NCI-H2227 (cell line): Measurements from ENCODE around the gene UTP25.

Source experiments
- DNase-seq: peaks from one replicate; lab custom pipeline; 2025; ENCODE audit not compliant: unreplicated experiment; lab: John Stamatoyannopoulos, UW

The UTP25 gene

DNA sequence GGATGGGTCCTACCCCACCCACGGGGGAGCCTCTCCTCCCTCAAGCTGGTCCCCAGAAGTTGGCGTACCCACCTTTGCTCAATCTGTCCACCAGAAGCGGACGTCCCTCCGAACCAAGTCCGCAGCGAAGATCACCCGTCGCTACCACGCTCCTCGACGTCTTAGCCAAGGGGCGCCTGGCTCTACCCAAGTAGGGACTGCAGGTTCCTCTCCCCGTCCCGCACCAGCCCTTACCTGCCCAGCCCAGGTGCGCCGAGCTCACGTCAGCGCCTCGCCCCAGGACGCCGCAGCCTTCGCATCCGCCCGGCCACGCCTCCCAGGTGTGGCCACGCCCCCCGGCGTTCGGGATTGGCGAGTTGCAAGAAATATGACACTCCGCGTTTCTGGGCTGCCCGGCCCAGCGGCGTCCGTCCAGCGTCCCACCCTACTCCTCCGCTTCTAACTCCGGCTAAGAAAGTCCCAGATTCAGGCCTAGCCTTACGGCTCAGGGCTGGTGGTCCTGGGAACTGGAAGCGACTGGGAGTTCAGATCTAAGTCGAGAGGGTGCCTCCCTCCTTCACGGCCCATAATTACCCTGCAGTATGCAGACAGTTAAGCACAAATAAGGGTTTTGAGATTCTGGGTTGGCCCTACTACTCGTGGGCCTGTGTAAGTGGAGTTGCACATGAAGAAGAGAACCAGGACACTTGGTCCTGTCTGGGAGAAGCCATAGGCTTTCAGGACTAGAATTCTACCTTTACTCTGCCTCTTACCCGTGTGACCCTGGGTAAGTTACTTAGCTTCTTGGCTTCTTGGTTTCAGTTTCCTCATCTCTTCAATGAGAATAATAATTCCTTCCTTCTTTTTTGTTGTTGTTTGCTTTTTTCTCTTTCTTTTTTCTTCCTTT lies 21.7 kb upstream of the UTP25 start, which contains the start of gene IRF6:
TSS of gene IRF6 (minus strand) at position 268 of the 886 bp plus-strand sequence. CDS start 4,729 bp downstream, outside the sequence.
- DNase-seq, result no peak

DNA sequence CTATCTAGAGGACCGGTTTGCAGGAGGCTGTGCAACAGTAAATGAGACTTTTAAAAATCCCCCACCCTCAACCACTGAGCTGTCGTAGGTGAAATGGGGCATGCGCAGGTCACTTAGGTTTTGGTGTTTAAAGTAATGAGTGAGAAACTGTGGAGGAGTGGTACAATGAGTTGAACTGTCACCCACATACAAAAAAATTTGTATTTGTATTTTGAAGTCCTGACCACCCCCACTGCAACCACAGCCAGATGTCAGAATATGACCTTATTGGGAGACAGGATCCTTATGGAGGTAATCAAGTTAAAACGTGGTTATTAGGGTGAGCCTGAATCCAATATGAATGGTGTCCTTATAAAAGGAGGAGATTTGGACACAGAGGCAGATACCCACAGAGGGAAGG lies 20.3 kb upstream of the UTP25 start:
- DNase-seq, result no peak

GRCh38 chr1:209808059-209808581 lies 19.7 kb upstream of the UTP25 start:
- DNase-seq, result peak; percentile 56

- no peak for DNase-seq
Measured at GRCh38 chr1:209809611-209810010, 18.2 kb upstream of the UTP25 start.

- no peak for DNase-seq
Measured at GRCh38 chr1:209810783-209811182, 17.0 kb upstream of the UTP25 start.

DNA sequence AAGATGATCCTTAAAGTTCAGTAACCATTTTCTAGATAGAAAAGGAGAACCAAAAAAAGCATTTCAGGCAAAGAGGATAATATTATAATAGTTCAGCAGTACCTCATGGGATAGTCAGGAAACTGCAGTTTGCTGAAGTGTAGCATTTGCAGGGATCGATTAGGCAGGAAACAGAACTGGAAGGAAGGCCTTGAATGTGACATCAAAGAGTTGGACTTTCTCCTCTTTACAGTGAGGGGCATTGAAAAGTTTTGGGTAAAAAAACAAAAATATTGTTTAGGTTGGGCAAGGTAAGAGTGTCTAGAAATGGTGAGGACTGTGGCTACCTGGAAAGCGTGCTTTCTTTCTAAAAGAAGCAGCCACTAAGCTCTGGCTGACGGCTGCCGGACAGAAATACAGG lies 13.9 kb upstream of the UTP25 start:
- no peak for DNase-seq

GRCh38 chr1:209815490-209815889 lies 12.3 kb upstream of the UTP25 start:
- DNase-seq, result no peak

- no peak for DNase-seq
Measured at GRCh38 chr1:209815931-209816341, 11.8 kb upstream of the UTP25 start.

- DNase-seq, result no peak
Measured at GRCh38 chr1:209816923-209817322, 10.8 kb upstream of the UTP25 start.

GRCh38 chr1:209817691-209818090 lies 10.1 kb upstream of the UTP25 start:
- no peak for DNase-seq

DNA sequence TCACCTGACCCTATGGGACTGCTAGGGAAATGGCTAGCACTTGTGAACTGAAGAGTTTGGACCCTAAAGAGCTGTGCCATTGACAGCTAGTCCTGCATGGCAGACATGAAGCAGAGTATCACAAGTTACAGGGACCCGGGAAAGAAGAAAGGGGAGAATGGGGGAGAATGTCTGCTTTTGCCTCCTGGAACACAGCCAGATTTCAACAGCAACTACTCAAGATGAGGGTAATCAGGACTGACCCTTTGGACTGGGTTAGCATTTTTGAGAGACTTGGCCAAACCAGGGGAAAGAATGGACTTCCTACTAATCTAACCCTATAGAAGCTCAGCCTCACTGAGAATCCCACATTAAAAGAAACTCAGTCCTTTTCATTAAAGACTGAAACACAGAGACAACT lies 8.7 kb upstream of the UTP25 start:
- no peak for DNase-seq

DNA sequence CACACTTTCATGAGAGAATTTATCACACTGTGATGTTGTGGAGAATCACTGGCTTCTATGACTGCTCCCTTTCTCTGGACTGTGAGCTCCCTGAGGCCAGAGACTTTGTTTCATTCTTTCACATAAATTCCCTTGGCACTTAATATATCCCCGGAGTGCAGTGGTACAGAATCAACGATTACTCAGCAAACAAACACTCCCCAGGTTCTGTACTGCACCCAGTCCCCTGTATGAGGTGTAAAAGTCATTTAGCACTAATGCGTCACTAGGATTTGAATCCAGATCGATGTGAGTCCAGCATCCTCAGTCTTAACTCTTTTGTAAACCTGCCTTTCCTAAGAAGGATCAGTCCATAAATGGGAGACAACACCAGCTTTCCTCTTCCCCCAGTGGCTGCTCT lies 6.8 kb upstream of the UTP25 start:
- no peak for DNase-seq

DNA sequence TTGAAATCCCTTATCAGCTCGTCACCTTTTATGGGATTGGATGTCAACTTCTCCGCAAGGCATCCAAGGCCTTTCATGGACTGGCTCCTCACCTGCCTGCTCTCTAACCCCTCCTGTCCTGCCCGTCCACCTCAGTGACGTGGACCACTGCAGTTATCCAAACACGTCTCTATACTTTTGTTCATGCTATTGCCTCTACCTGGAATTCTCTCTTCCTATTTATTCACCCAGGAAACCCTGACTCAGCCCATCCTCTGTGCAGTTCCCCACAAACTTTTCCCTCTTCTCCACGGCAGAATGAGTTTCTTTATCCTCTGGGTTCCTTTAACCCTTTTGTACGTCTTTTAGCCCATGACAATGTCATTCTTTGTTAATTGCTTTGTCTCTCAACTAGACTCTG lies 5.1 kb upstream of the UTP25 start:
- DNase-seq, result no peak

GRCh38 chr1:209823143-209824041 lies 4.4 kb upstream of the UTP25 start:
- peak; percentile 54 for DNase-seq

DNA sequence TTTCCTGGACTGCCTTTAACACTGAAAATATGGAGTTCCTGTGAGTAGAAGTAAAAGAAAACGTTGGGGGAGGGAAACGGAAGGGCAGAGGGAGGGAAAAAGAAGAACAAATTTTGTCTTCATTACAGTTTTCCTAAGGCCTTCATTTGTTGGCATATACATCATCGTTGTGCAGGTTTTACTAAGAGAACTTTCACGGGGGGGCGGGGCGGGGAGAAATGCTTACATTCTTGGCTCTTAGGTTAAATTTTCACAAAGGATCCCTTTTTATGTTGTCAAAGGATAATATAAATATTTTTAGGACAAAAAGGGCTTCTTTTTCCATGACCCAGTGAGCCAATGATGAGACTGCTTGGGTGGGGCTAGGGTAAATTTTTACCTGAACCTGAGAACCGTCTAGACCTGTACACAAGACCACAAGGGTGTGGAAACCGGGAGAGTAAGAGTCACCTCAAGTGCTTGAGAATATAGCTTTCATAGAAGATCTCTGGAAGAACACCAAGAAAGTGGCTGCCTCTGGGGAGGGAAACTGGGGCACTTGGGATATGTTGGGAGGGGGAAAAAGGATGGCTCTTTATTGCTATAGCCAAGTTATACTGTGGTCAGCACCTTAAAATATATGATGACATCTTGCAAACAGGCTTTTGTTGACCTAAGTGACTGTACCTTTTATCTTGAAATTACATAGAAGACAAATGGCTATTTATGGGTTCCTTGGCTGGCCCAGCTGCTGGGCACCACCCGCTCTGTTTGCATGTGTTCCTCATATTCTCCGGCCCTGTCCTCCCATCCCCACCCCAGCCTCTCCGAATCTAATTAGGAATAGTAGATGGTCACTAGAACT lies 2.0 kb upstream of the UTP25 start:
- peak; percentile 25 for DNase-seq

DNA sequence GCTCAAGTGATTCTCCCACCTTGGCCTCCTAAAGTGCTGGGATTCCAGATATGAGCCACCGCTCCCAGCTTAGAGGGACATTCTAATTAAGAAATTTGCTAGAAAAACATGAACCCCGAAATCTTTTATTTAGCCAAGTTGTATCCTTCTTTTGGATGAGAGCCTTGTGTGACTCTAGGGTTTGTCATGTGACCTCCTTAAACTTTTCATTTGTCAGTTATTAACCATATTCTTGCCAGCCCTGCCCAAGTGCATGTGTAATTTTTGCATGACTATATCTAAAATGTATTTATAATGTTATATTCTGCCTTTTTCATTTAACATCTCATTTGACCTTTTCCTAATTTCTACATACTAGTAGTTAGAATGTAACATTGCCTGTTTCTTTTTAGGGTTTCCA lies 1.9 kb downstream of the UTP25 start:
- DNase-seq, result no peak

- DNase-seq, result no peak
Measured at GRCh38 chr1:209830722-209831121, 3.0 kb downstream of the UTP25 start.

- DNase-seq, result no peak
Measured at GRCh38 chr1:209831615-209832014, 3.8 kb downstream of the UTP25 start.

GRCh38 chr1:209835782-209836298 lies 8.1 kb downstream of the UTP25 start:
- DNase-seq, result no peak

DNA sequence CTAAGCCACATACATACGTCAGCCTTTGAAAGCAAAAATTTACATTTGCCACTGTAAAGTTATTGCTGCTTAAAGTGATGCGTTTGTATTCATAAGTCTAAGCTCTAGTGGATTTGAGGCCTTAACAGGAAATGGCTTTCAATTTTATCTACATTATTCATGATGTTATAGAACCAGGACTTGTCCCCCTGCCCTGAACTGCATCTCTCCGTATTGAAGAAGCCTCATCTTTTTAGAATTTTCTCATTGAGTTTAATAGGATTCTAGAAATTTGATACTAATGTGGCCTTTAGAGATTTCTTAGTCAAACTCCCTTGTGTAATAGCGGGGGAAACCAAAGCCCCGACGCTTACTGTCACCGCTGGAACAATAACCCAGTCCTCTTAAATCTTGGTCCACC lies 9.9 kb downstream of the UTP25 start:
- DNase-seq, result no peak
